LNCAP (cell line): ENCODE results near the gene IQCC.

Source experiments
- TF ChIP-seq, protein P1 (sequence below): fragments of 450-650 bp; IDR thresholded peaks from 2 replicates; pipeline ENCODE4 v1.5.1; 2017; ENCODE audit warnings: mild to moderate bottlenecking

IQCC gene

DNA sequence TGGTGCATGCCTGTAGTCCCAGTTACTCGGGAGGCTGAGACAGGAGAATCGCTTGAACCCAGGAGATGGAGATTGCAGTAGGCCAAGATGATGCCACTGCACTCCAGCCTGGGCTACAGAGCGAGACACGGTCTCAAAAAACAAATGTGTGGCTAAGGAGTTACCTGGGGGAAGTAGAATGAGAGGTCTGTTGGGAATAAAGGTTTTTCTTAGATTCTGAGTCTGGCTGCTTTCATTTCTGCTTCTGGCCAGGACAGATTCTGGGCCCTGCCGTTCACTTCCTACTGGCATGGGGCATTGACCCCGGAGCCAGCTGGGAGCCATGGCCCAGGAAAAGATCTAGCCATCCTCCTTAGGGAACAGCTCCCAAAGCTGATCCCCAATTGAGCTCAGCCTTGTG is 3.0 kb downstream of the IQCC start:
- TF ChIP-seq, protein P1, sequence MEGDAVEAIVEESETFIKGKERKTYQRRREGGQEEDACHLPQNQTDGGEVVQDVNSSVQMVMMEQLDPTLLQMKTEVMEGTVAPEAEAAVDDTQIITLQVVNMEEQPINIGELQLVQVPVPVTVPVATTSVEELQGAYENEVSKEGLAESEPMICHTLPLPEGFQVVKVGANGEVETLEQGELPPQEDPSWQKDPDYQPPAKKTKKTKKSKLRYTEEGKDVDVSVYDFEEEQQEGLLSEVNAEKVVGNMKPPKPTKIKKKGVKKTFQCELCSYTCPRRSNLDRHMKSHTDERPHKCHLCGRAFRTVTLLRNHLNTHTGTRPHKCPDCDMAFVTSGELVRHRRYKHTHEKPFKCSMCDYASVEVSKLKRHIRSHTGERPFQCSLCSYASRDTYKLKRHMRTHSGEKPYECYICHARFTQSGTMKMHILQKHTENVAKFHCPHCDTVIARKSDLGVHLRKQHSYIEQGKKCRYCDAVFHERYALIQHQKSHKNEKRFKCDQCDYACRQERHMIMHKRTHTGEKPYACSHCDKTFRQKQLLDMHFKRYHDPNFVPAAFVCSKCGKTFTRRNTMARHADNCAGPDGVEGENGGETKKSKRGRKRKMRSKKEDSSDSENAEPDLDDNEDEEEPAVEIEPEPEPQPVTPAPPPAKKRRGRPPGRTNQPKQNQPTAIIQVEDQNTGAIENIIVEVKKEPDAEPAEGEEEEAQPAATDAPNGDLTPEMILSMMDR, result no peak

DNA sequence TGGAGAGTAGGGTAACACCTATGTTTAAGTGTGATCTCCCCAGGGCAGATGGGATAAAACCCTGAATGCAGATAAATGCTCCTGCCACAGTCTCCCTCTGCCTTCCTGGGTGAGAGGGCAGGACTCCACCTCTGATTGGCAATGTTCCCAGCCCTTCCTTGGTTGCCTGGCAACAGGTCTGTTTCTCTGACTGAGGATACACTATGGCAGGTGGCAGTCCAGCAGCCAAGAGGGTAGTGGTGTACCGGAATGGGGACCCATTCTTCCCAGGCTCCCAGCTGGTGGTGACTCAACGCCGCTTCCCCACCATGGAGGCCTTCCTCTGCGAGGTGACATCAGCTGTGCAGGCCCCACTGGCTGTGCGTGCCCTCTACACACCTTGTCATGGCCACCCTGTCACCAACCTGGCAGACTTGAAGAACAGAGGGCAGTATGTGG is 3.4 kb downstream of the IQCC start, which contains the start of gene DCDC2B:
Gene DCDC2B (plus strand): TSS at position 199 of the 438 bp plus-strand sequence. CDS start 5 bp downstream, at position 204.
- TF ChIP-seq, protein P1, result no peak

DNA sequence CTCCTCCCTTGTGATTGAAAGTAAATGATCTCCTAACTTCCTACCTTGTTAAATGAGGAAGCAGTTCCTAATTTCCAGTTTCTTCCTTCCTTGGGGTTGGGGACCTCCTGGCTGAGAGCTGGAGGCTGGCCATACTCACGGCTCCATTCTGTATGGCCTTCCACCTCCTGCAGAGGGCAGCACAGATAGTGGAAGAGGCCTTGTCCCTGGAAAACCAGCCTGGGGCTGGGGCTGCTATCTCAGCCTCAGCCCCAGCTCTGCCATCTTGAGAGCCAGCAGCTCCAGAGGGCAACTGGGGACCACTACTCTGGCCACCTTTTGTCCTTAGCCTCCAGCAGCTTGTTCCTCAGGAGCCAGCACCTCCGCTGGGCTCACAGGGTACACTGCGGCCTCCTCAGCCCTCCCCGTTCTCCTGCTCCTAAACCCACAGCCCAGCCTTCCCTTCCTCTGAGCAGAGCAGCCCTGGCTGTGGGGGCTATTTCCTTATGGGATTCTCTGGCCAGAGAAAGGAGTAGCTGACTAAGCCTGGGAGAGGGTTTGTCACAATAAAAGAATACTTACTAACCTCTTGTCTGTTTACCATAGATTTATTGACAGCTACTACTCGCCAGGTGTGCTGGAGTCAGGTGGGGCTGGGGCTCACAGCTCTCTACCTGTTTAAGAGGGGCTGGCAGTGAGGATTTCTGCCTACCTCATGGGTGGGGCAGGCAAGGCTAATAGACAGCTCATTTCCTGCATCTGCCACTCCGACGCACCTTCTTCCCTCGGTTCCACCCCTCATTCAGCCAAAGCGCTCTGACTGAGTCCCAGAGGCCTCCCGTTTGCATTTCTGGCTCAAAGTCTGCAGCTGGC is 10.4 kb downstream of the IQCC start:
- TF ChIP-seq, protein P1, result peak; percentile 87

DNA sequence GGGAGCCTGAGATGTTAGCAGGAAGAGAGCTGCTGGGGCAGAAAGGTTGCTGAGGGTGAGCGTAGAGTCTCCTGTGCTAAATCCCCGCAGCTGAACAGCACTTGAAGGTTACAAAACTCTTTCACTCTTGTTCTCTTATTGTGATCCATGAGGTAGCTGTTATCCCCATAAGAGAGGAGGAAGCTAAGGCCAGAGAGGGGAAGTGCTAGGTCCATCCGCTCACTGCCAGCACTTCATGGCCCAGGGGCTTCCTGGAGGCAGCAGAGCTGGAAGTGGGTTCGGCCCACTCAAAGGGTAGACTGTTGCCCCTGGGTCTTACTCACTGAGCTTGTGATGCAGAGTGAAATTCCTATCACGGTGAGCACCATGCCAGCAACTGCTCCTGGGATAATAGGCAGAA is 11.1 kb downstream of the IQCC start:
- TF ChIP-seq, protein P1, result no peak

DNA sequence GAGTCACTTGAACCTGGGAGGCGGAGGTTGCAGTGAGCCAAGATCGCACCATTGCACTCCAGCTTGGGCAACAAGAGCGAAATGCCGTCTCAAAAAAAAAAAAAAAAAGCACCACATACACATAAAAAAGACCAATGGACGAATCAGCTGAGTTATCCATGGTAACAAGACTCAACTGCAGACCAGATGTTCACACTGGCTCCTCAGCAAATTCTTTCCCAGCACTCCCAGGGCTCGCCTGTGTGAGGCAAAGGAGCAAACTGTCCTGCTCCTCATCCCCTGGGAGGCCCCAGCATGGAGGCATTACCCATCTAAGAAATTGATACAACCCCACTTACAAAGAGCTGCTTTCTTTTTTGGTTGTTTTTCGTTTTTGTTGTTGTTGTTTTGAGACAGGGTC is 13.6 kb downstream of the IQCC start:
- TF ChIP-seq, protein P1, result no peak

DNA sequence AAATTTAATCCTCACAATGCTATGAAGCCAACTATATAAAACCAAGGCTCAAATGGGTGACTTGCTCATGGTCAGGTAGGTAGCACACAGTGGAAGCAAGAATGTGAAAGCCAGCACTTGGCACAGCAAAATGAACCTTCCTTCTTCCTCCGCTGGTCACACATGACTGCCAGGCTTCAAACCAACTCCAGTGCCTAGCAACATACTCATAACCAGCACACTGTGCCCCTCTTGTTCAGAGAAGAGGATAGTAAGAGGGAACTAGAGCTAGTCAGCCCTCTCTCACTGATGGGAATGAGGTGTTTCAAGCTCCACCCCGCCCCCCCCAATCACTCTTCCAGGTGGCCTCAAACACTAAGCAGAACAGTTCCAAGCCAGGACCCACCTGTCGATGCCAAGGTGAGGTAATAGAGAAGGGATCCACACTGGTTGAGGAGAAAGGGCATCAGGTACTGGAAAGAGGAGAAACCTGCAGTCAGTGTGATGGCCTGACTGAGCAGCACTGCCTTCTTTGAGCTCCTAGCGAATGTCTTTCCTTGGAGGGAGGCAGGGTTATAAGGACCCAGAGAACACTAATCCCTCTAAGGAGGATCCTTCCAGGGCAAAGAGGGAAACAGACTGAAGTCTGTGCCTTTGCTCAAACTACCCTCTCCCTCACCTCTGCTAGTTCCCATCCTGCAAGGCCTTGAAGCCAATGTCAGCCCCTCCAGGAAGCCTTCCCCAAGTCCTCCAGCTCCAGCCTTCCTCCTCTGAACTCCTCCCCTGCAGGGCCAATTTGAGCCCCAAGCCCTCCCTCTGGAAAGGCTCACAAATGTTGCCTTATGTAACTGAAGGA is 15.5 kb downstream of the IQCC start:
- TF ChIP-seq, protein P1, result no peak

DNA sequence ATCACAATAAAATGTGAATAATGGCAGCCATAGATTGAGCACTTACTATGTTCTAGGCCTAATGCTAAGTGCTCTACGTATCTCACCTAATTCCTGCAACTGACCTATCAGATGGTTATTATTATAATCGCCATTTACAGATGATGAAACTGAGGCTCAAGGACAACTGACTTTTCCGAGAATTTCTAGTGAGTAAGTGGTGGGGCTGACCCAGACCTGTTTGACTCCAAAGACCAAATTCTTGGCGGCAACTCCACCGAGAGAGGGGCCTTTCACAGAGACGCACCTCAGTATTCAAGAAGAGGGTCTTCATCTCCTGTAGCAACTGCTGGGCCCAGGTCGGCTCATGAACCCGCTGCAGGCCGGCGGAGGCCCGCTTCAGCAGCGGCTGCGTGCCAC is 16.1 kb downstream of the IQCC start:
- TF ChIP-seq, protein P1, result no peak
